LNCaP clone FGC (cell line): ENCODE measurements around the gene TSHR.
A peak's percentile ranks its signal among the peaks of the same experiment; 100 is the strongest.

Source experiments
- DNase-seq: peaks from one replicate; pipeline ENCODE4 v3.0.0-alpha.2; 2011; ENCODE audit warnings: low read depth
- H3K4me3 ChIP-seq: 2 replicates; pipeline ENCODE4 v1.5.1; 2011; ENCODE audit warnings: mild to moderate bottlenecking, low read depth, low read length, control low read depth
- CTCF ChIP-seq: IDR thresholded peaks from 2 replicates; pipeline ENCODE4 v1.5.1; 2012; ENCODE audit warnings: mild to moderate bottlenecking; ENCODE audit not compliant: control insufficient read depth, insufficient read depth; ENCODE audit errors: extremely low read depth

The TSHR gene

GRCh38 chr14:80996049-80996901 is 40.9 kb downstream of the TSHR start:
- H3K4me3 ChIP-seq = no peak overlapping the region
- peak; percentile 51 for DNase-seq
- TF ChIP-seq CTCF = peak; percentile 77

- no peak overlapping the region for H3K4me3 ChIP-seq
- no peak for TF ChIP-seq CTCF
- DNase-seq = no peak
These were observed 46.0 kb downstream of the TSHR start for GRCh38 chr14:81001447-81001846.

GRCh38 chr14:81004575-81004974 is 49.2 kb downstream of the TSHR start:
- TF ChIP-seq CTCF = no peak
- DNase-seq = no peak
- no peak overlapping the region for H3K4me3 ChIP-seq

GRCh38 chr14:81005540-81006228 is 50.3 kb downstream of the TSHR start:
- TF ChIP-seq CTCF = no peak
- DNase-seq = no peak
- no peak overlapping the region for H3K4me3 ChIP-seq

- no peak for TF ChIP-seq CTCF
- no peak for DNase-seq
- H3K4me3 ChIP-seq = no peak overlapping the region
These were observed 50.8 kb downstream of the TSHR start for GRCh38 chr14:81006266-81006665.

GRCh38 chr14:81007131-81007530 is 51.7 kb downstream of the TSHR start:
- no peak for DNase-seq
- TF ChIP-seq CTCF = no peak
- no peak overlapping the region for H3K4me3 ChIP-seq
